H9 (cell line): ENCODE measurements around the gene RFT1. TPM values are rescaled to one million over a fixed set of nuclear protein-coding genes. Genes with fewer than 3 reads are reported as not detected.

ENCODE experiments used
- DNase-seq: peaks from one replicate; pipeline ENCODE4 v3.0.0-alpha.2; 2017
- H2AFZ ChIP-seq: one replicate; pipeline ENCODE4 v1.6.1; 2013; ENCODE audit warnings: mild to moderate bottlenecking, low read length, control low read depth, moderate library complexity
- H2AK5ac ChIP-seq: 2 replicates; pipeline ENCODE4 v1.6.1; 2013; ENCODE audit warnings: low read length, control low read depth, mixed read lengths; ENCODE audit not compliant: insufficient read length
- H2BK120ac ChIP-seq: one replicate; pipeline ENCODE4 v1.6.1; 2013; ENCODE audit warnings: low read depth, mild to moderate bottlenecking, low read length, control low read depth, inconsistent platforms; ENCODE audit not compliant: poor library complexity, severe bottlenecking
- H2BK12ac ChIP-seq: 2 replicates; pipeline ENCODE4 v1.6.1; 2013; ENCODE audit warnings: low read length, control low read depth, mixed read lengths, low read depth; ENCODE audit not compliant: insufficient read length
- H2BK15ac ChIP-seq: 2 replicates; pipeline ENCODE4 v1.6.1; 2013; ENCODE audit warnings: low read depth, low read length, control low read depth
- H2BK20ac ChIP-seq: one replicate; pipeline ENCODE4 v1.6.1; 2013; ENCODE audit warnings: low read depth, mild to moderate bottlenecking, low read length, control low read depth, inconsistent platforms; ENCODE audit not compliant: poor library complexity, severe bottlenecking
- H2BK5ac ChIP-seq: 2 replicates; pipeline ENCODE4 v1.6.1; 2013; ENCODE audit warnings: low read length, control low read depth, mixed read lengths; ENCODE audit not compliant: insufficient read length
- H3K14ac ChIP-seq: 2 replicates; pipeline ENCODE4 v1.6.1; 2013; ENCODE audit warnings: low read length, control low read depth; ENCODE audit not compliant: insufficient read depth
- H3K18ac ChIP-seq: 2 replicates; pipeline ENCODE4 v1.6.1; 2013; ENCODE audit warnings: low read depth, mild to moderate bottlenecking, mixed read lengths, low read length, control low read depth; ENCODE audit not compliant: insufficient read length
- H3K23ac ChIP-seq: 2 replicates; pipeline ENCODE4 v1.6.1; 2013; ENCODE audit warnings: low read length, control low read depth, mixed read lengths, low read depth; ENCODE audit not compliant: insufficient read length
- H3K23me2 ChIP-seq: 2 replicates; pipeline ENCODE4 v1.6.1; 2013; ENCODE audit warnings: low read depth, mild to moderate bottlenecking, mixed read lengths, low read length, control low read depth; ENCODE audit not compliant: insufficient read length, poor library complexity, severe bottlenecking
- H3K27ac ChIP-seq: 2 replicates; pipeline ENCODE4 v1.5.1; 2013; ENCODE audit warnings: low read length, control low read depth, mixed read lengths, low read depth; ENCODE audit not compliant: insufficient read length
- H3K27me3 ChIP-seq: 2 replicates; pipeline ENCODE4 v1.6.1; 2013; ENCODE audit warnings: low read length, control low read depth, inconsistent platforms; ENCODE audit not compliant: insufficient read depth
- H3K4ac ChIP-seq: 2 replicates; pipeline ENCODE4 v1.6.1; 2013; ENCODE audit warnings: low read depth, mild to moderate bottlenecking, control low read depth, inconsistent platforms, low read length, moderate library complexity
- H3K4me1 ChIP-seq: 2 replicates; pipeline ENCODE4 v1.6.1; 2013; ENCODE audit warnings: low read length, control low read depth, inconsistent platforms; ENCODE audit not compliant: insufficient read depth
- H3K4me2 ChIP-seq: 2 replicates; pipeline ENCODE4 v1.6.1; 2013; ENCODE audit warnings: low read length, control low read depth, mixed read lengths; ENCODE audit not compliant: insufficient read length, insufficient read depth
- H3K56ac ChIP-seq: 2 replicates; pipeline ENCODE4 v1.6.1; 2013; ENCODE audit warnings: low read depth, mild to moderate bottlenecking, mixed read lengths, low read length, control low read depth; ENCODE audit not compliant: insufficient read length
- H3K79me1 ChIP-seq: 2 replicates; pipeline ENCODE4 v1.6.1; 2013; ENCODE audit warnings: low read depth, mild to moderate bottlenecking, moderate library complexity, low read length, control low read depth, inconsistent platforms; ENCODE audit not compliant: insufficient read depth, poor library complexity, severe bottlenecking
- H3K79me2 ChIP-seq: 2 replicates; pipeline ENCODE4 v1.6.1; 2013; ENCODE audit warnings: low read length, control low read depth, inconsistent platforms; ENCODE audit not compliant: insufficient read depth
- H3K9ac ChIP-seq: 2 replicates; pipeline ENCODE4 v1.6.1; 2013; ENCODE audit warnings: low read length, control low read depth, mixed read lengths; ENCODE audit not compliant: insufficient read length; ENCODE audit errors: extremely low read depth
- H3K9me3 ChIP-seq: one replicate; pipeline ENCODE4 v1.6.1; 2013; ENCODE audit warnings: low read depth, low read length, inconsistent platforms; ENCODE audit not compliant: control insufficient read depth
- H3T11ph ChIP-seq: one replicate; pipeline ENCODE4 v1.6.1; 2013; ENCODE audit warnings: mild to moderate bottlenecking, low read length, control low read depth, inconsistent platforms
- H4K20me1 ChIP-seq: one replicate; pipeline ENCODE4 v1.6.1; 2013; ENCODE audit not compliant: control insufficient read depth, insufficient read length, insufficient read depth
- H4K5ac ChIP-seq: 2 replicates; pipeline ENCODE4 v1.6.1; 2013; ENCODE audit warnings: low read depth, mild to moderate bottlenecking, mixed read lengths, low read length, control low read depth; ENCODE audit not compliant: insufficient read length
- H4K8ac ChIP-seq: replicated peaks from 2 replicates; pipeline ENCODE4 v1.6.1; 2013; ENCODE audit warnings: low read length, control low read depth, mixed read lengths, low read depth; ENCODE audit not compliant: insufficient read length
- H4K91ac ChIP-seq: 2 replicates; pipeline ENCODE4 v1.6.1; 2013; ENCODE audit warnings: low read depth, mild to moderate bottlenecking, moderate library complexity, mixed read lengths, low read length, control low read depth; ENCODE audit not compliant: insufficient read length
- H3K27ac Mint-ChIP-seq, 3 experiments: 2 replicates in 2 of 3; 3 replicates in 1 of 3; pipeline ENCODE4 v1.8.0; 2020 to 2021; ENCODE audit warnings: mixed read lengths in 3 of 3, mild to moderate bottlenecking in 1 of 3, moderate library complexity in 1 of 3
- H3K27me3 Mint-ChIP-seq: 2 replicates; pipeline ENCODE4 v1.8.0; 2021; ENCODE audit warnings: low read depth, mild to moderate bottlenecking, moderate library complexity, mixed read lengths
- H3K36me3 Mint-ChIP-seq, 3 experiments: 2 replicates in 2 of 3; 3 replicates in 1 of 3; pipeline ENCODE4 v1.8.0; 2020 to 2021; ENCODE audit warnings: low read depth in 3 of 3, mixed read lengths in 3 of 3; ENCODE audit not compliant: insufficient read depth in 1 of 3
- H3K4me1 Mint-ChIP-seq, 2 experiments: 2 replicates each; pipeline ENCODE4 v1.8.0; 2020; ENCODE audit warnings: mixed read lengths in 2 of 2
- H3K4me3 Mint-ChIP-seq, 2 experiments: 2 replicates in 1 of 2; 3 replicates in 1 of 2; pipeline ENCODE4 v1.8.0; 2020 to 2021; ENCODE audit warnings: mild to moderate bottlenecking in 2 of 2, mixed read lengths in 2 of 2, moderate library complexity in 1 of 2
- H3K9me3 Mint-ChIP-seq, 2 experiments: 2 replicates in 1 of 2; 3 replicates in 1 of 2; pipeline ENCODE4 v1.8.0; 2020; ENCODE audit warnings: mild to moderate bottlenecking in 2 of 2, mixed read lengths in 2 of 2, moderate library complexity in 1 of 2
- CTCF ChIP-seq: fragments of 200-600 bp; sonication (generic); conservative IDR thresholded peaks from 3 replicates; pipeline ENCODE4 v1.8.0; 2021; ENCODE audit warnings: antibody characterized with exemption, mild to moderate bottlenecking
- WGBS: extraction: QIAGEN DNeasy Blood & Tissue Kit; methylation state at CpG from one replicate; pipeline ENCODE4 v1.1.7; 2013; ENCODE audit warnings: missing lambda C conversion rate, low lambda C conversion rate, mixed read lengths; ENCODE audit not compliant: insufficient read length; ENCODE audit errors: extremely low coverage; 5-methylcytosine and 5-hydroxymethylcytosine counted together
- total RNA-seq: library from RNA; stranded (reverse); gene quantifications from 2 replicates; pipeline ENCODE4 v1.2.1, GENCODE V29; 2021

RFT1 gene
- total RNA-seq, 1 experiment from 2014 or later, result 24.1 TPM

GRCh38 chr3:53116956-53117355 is 13.3 kb downstream of the RFT1 start:
- Histone ChIP-seq H4K5ac (no peak overlapping the region), H2BK120ac (no peak overlapping the region), H2BK15ac (no peak overlapping the region), H3K79me1 (no peaks in the 10 kb centered on the region), H3T11ph (no peak overlapping the region), H3K18ac (no peak overlapping the region), H3K79me2 (no peaks in the 10 kb centered on the region), H2BK12ac (no peak overlapping the region), H3K14ac (no peak overlapping the region), H4K20me1 (no peaks in the 10 kb centered on the region), H3K9me3 (no peaks in the 10 kb centered on the region), H3K4me2 (no peak overlapping the region), H3K27me3 (no peaks in the 10 kb centered on the region), H4K91ac (no peak overlapping the region), H3K23ac (no peak overlapping the region), H3K4ac (no peak overlapping the region), H2BK20ac (no peak overlapping the region), H2AK5ac (no peak overlapping the region), H2AFZ (no peak overlapping the region), H4K8ac (no peak overlapping the region), H2BK5ac (no peak overlapping the region), H3K23me2 (no peaks in the 10 kb centered on the region), H3K4me1 (no peaks in the 10 kb centered on the region), H3K27ac (no peak overlapping the region), H3K56ac (no peak overlapping the region), H3K9ac (no peak overlapping the region)
- H3K4me3 Mint-ChIP-seq, result no peak overlapping the region
- no peak overlapping the region for H3K27ac Mint-ChIP-seq
- H3K4me1 Mint-ChIP-seq, result no peaks in the 10 kb centered on the region
- DNase-seq, result no peak
- WGBS, result no CpG with 5 or more reads among the region's 1 CpG
- TF ChIP-seq CTCF, result no peak
- H3K9me3 Mint-ChIP-seq, result no peaks in the 10 kb centered on the region
- H3K36me3 Mint-ChIP-seq, result peaks cover 12 to 43% (median 27%) of the 10 kb centered on the region in 3 experiments; a peak in 6 of 7 replicates
- H3K27me3 Mint-ChIP-seq, result no peaks in the 10 kb centered on the region
